ENCODE measurements around the gene GSTO2.
A peak's percentile ranks its signal among the peaks of the same experiment; 100 is the strongest.

GRCh38 chr10:104254493-104255310 is 14.3 kb upstream of the GSTO2 start, which contains the start of gene GSTO1:
- TF ChIP-seq CTCF (conservative IDR thresholded peaks at IDR 0.05; ENCODE audit: low read depth in 2 of 2), result 0 out of 4 replicates have a peak, but pooled peaks of 1 of the 2 experiments have one; percentile 12
- peak; percentile 85 for TF ChIP-seq POLR2AphosphoS5 (IDR thresholded peaks at IDR 0.05; ENCODE audit: low read depth)
- no peak for TF ChIP-seq EZH2 (IDR thresholded peaks at IDR 0.05; ENCODE audit: low read depth, unreplicated experiment)
